ENCODE measurements around the gene IL7R. TPM values are rescaled to one million over a fixed set of nuclear protein-coding genes. Genes with fewer than 3 reads are reported as not detected.
"Not testable (repeated sequence)": the region's sequence is repeated elsewhere in the genome, so short reads cannot be mapped to it uniquely, and the experiment has no call there.

IL7R gene
- polyA plus RNA-seq, 2 of the 4 experiments (the other 2 are of a cell fraction) = 0.13 to 0.18 TPM

DNA sequence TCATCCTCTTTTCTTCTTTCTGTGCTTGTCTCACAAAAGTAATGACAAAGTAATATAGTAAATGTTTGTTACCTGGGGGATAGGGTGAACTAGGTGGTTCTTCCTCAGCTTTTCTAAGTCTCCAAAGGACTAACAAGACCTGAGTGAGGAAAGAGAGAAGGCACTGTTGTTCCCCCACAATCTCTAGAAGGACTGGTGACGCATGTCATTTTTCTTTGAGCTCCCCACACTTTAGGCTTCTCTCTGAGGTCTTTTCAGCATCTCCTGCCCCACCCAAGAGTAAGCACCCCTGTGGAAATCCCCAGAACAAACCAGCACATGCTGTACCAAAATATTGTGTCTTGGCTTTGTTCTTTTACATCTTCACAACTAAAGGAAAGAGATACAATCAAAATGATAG lies 2.4 kb upstream of the IL7R start:
- Histone ChIP-seq H3K4me2 (no peak overlapping the region), H3K27ac (no peak overlapping the region), H3K4me1 (peaks cover 14% of the 10 kb centered on the region; the same call in 1 of the 3 replicates), H3K9me3 (no peaks in the 10 kb centered on the region), H3K4me3 (no peak overlapping the region)
- FAIRE-seq (no peak), DNase-seq (ENCODE audit: low read depth in 1 of 2, low spot score in 1 of 2) (no peak), ATAC-seq (no peak)
- WGBS (ENCODE audit: missing lambda C conversion rate) = 37% methylated on average over 1 of the region's 1 CpG
- TF ChIP-seq HDAC2 (IDR thresholded peaks at IDR 0.05) (no peak), KDM5A (IDR thresholded peaks at IDR 0.05) (no peak), EHF (CRISPR knock-in tag; IDR thresholded peaks at IDR 0.05) (no peak), HOXA7 (CRISPR knock-in tag; IDR thresholded peaks at IDR 0.05) (no peak), JUN (IDR thresholded peaks at IDR 0.05) (no peak), RARB (CRISPR knock-in tag; IDR thresholded peaks at IDR 0.05) (no peak), SMC3 (IDR thresholded peaks at IDR 0.05) (no peak), ZSCAN20 (CRISPR knock-in tag; IDR thresholded peaks at IDR 0.05) (no peak), MYC (IDR thresholded peaks at IDR 0.05; ENCODE audit: borderline replicate concordance, low read length) (no peak), HEYL (CRISPR knock-in tag; IDR thresholded peaks at IDR 0.05) (no peak), HOXB13 (CRISPR knock-in tag; IDR thresholded peaks at IDR 0.05; ENCODE audit: low read depth) (no peak), SREBF2 (IDR thresholded peaks at IDR 0.05) (no peak)
- TF ChIP-seq, protein P1, sequence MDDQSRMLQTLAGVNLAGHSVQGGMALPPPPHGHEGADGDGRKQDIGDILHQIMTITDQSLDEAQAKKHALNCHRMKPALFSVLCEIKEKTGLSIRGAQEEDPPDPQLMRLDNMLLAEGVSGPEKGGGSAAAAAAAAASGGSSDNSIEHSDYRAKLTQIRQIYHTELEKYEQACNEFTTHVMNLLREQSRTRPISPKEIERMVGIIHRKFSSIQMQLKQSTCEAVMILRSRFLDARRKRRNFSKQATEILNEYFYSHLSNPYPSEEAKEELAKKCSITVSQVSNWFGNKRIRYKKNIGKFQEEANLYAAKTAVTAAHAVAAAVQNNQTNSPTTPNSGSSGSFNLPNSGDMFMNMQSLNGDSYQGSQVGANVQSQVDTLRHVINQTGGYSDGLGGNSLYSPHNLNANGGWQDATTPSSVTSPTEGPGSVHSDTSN (IDR thresholded peaks at IDR 0.05) = no peak
- ChIA-PET CTCF (interaction anchor here (1.5 kb wide), 1 partner anchor 72 kb away, joined by 3 read pairs; no protein-coding TSS in a partner anchor), POLR2A (no interaction called here)

DNA sequence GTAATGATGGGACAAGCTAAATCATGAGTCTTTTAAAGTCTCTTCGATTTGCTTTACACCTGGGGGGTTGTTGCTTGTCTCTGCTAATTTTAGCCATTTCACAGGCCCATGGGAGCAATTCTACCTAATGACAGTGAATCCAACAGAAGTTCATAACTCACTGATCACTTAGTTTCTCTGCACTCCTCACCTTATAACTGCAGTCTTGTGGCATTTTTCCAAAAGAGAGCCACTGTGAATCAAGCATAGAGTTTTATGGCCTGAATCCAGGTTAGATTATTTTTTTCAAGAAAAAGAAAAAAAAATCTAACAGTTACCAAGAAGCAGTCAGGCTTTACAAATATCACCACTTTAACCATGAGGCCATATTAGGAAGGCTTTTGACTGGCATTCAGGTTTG lies 1.5 kb upstream of the IL7R start:
- no peak overlapping the region for H3K27ac ChIP-seq
- H3K4me3 ChIP-seq = no peak overlapping the region
- TF ChIP-seq TFCP2L1 (CRISPR knock-in tag; IDR thresholded peaks at IDR 0.05) = no peak
- no peak for TF ChIP-seq NFE2L2 (conservative IDR thresholded peaks at IDR 0.05; ENCODE audit: low read length)
- ATAC-seq (no peak), DNase-seq (ENCODE audit: low read depth in 1 of 2, low spot score in 1 of 2) (no peak), FAIRE-seq (no peak)
- ChIA-PET CTCF (no interaction called here), POLR2A (no interaction called here)
- no peaks in the 10 kb centered on the region for H3K9me3 ChIP-seq
- peaks cover 14% of the 10 kb centered on the region; the same call in 1 of the 3 replicates for H3K4me1 ChIP-seq
- no peak overlapping the region for H3K4me2 ChIP-seq
- WGBS (ENCODE audit: missing lambda C conversion rate) = 17% methylated on average over 1 of the region's 1 CpG

DNA sequence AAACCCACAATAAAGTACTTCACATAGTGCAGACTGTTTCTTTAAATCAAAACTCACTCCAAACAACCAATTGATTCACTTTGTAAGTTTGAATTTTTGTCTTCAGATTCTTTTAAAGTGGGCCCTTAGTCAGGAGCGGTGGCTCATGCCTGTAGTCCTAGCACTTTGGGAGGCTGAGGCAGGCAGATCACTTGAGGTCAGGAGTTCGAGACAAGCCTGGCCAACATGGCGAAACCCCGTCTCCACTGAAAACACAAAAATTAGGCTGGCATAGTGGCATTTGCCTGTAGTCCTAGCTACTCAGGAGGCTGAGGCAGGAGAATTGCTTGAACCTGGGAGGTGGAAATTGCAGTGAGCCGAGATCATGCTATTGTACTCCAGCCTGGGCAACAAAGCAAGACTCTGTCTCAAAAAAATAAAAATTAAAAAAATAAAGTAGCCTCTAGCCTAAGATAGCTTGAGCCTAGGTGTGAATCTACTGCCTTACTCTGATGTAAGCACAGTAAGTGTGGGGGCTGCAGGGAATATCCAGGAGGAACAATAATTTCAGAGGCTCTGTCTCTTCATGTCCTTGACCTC lies 416 bp upstream of the IL7R start:
- CTCF ChIA-PET; H3K4me3 ChIP-seq; H3K9me3 ChIP-seq; H3K4me2 ChIP-seq; ATAC-seq; POLR2A ChIA-PET; H3K27ac ChIP-seq; DNase-seq (ENCODE audit: low read depth in 1 of 2, low spot score in 1 of 2); FAIRE-seq: not testable (repeated sequence)
- H3K4me1 ChIP-seq = peaks cover 14% of the 10 kb centered on the region; the same call in 1 of the 3 replicates
- WGBS (ENCODE audit: missing lambda C conversion rate) = 65% methylated on average over 5 of the region's 5 CpGs

DNA sequence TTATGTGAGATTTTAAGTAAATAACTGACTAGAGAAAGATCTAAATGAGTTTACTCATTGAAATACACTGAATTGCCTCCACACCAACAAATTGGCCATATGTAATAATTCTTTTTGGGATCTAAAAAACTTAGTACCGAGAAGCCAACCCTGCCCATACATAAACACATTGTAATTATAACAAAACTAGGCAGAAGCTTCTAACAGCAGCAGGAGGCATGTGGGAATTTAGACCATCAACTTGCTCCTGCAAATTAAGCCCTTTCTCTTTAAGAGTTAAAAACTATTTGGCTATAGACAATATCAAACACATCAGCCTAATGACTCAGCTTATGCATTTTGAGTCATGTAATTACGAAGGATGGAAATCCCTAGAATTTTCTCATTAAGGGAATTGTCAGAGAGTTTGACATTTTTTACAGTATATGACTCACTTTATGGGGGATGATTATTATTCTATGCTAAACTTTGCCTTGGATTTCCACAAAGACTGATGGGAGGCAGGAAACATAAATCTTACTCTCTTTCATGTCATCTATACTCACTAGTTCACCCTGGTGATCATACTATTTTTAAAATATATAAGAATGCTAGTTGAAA lies 1.0 kb downstream of the IL7R start:
- CTCF ChIA-PET = interaction anchor here (0.9 to 1.0 kb wide), 2 partner anchors 13 to 24 kb away, joined by 3 to 4 read pairs; no protein-coding TSS in a partner anchor
- H3K27ac ChIP-seq = no peak overlapping the region
- no peak for FAIRE-seq
- H3K4me2 ChIP-seq = no peak overlapping the region
- 0 out of 3 replicates have a peak, but pooled peaks cover 14% of the 10 kb centered on the region for H3K4me1 ChIP-seq
- DNase-seq (ENCODE audit: low read depth in 1 of 2, low spot score in 1 of 2) = no peak
- ATAC-seq = no peak
- H3K9me3 ChIP-seq = no peaks in the 10 kb centered on the region
- POLR2A ChIA-PET = no interaction called here
- TF ChIP-seq FOSL2 (IDR thresholded peaks at IDR 0.05) = no peak; the same call in 1 of the 2 replicates
- TF ChIP-seq FOSL2 (CRISPR knock-in tag; IDR thresholded peaks at IDR 0.05) = peak; percentile 63
- no peak for TF ChIP-seq CEBPB (IDR thresholded peaks at IDR 0.05)
- WGBS (ENCODE audit: missing lambda C conversion rate) = 10% methylated on average over 2 of the region's 2 CpGs
- H3K4me3 ChIP-seq = no peak overlapping the region
